A549 (cell line): ENCODE data around the gene PIGC.

ENCODE experiments used
- CEBPB ChIP-seq, 2 experiments: fragments of >200 bp in 1 of 2; sonication (Bioruptor Twin) in 1 of 2; formaldehyde crosslinking in 1 of 2; IDR thresholded peaks; 2 replicates each; pipeline ENCODE4 v1.6.1; 2012 to 2016
- POLR2A ChIP-seq: IDR thresholded peaks from 2 replicates; pipeline ENCODE4 v1.6.1; 2012; ENCODE audit warnings: mild to moderate bottlenecking, low read length
- USF2 ChIP-seq: fragments of 450-650 bp; IDR thresholded peaks from 2 replicates; pipeline ENCODE4 v1.6.1; 2014; ENCODE audit warnings: antibody characterized with exemption
- ZC3H11A ChIP-seq: fragments of 450-650 bp; IDR thresholded peaks from 2 replicates; pipeline ENCODE4 v1.6.1; 2014; ENCODE audit warnings: antibody characterized with exemption, mild to moderate bottlenecking
- TF ChIP-seq, protein P1 (sequence below): fragments of >200 bp; sonication (Bioruptor Twin); formaldehyde crosslinking; IDR thresholded peaks from 3 replicates; pipeline ENCODE4 v1.5.1; 2016
- TF ChIP-seq, protein P2 (sequence below): fragments of 200-600 bp; sonication (generic); IDR thresholded peaks from 2 replicates; pipeline ENCODE4 v1.6.1; 2016; ENCODE audit warnings: antibody characterized with exemption, mild to moderate bottlenecking, moderate library complexity

- TF ChIP-seq ZC3H11A (no peak), CEBPB (IDR thresholded peaks at IDR 0.05) (no peak), POLR2A (no peak), USF2 (no peak)
- TF ChIP-seq, protein P1, sequence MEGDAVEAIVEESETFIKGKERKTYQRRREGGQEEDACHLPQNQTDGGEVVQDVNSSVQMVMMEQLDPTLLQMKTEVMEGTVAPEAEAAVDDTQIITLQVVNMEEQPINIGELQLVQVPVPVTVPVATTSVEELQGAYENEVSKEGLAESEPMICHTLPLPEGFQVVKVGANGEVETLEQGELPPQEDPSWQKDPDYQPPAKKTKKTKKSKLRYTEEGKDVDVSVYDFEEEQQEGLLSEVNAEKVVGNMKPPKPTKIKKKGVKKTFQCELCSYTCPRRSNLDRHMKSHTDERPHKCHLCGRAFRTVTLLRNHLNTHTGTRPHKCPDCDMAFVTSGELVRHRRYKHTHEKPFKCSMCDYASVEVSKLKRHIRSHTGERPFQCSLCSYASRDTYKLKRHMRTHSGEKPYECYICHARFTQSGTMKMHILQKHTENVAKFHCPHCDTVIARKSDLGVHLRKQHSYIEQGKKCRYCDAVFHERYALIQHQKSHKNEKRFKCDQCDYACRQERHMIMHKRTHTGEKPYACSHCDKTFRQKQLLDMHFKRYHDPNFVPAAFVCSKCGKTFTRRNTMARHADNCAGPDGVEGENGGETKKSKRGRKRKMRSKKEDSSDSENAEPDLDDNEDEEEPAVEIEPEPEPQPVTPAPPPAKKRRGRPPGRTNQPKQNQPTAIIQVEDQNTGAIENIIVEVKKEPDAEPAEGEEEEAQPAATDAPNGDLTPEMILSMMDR, result no peak
- TF ChIP-seq, protein P2, sequence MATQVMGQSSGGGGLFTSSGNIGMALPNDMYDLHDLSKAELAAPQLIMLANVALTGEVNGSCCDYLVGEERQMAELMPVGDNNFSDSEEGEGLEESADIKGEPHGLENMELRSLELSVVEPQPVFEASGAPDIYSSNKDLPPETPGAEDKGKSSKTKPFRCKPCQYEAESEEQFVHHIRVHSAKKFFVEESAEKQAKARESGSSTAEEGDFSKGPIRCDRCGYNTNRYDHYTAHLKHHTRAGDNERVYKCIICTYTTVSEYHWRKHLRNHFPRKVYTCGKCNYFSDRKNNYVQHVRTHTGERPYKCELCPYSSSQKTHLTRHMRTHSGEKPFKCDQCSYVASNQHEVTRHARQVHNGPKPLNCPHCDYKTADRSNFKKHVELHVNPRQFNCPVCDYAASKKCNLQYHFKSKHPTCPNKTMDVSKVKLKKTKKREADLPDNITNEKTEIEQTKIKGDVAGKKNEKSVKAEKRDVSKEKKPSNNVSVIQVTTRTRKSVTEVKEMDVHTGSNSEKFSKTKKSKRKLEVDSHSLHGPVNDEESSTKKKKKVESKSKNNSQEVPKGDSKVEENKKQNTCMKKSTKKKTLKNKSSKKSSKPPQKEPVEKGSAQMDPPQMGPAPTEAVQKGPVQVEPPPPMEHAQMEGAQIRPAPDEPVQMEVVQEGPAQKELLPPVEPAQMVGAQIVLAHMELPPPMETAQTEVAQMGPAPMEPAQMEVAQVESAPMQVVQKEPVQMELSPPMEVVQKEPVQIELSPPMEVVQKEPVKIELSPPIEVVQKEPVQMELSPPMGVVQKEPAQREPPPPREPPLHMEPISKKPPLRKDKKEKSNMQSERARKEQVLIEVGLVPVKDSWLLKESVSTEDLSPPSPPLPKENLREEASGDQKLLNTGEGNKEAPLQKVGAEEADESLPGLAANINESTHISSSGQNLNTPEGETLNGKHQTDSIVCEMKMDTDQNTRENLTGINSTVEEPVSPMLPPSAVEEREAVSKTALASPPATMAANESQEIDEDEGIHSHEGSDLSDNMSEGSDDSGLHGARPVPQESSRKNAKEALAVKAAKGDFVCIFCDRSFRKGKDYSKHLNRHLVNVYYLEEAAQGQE, result no peak
These were observed 49.1 kb downstream of the PIGC start for GRCh38 chr1:172394811-172395210.
